Type B pancreatic cell (in vitro differentiated cells): ENCODE results near the gene GRB14. TPM values are rescaled to one million over a fixed set of nuclear protein-coding genes. Genes with fewer than 3 reads are reported as not detected.

Source experiments
- DNase-seq: peaks from one replicate; pipeline ENCODE4 v3.0.0; 2021; ENCODE audit warnings: mixed read lengths; ENCODE audit not compliant: unreplicated experiment; ENCODE audit errors: extremely low spot score
- H3K27ac Mint-ChIP-seq: 2 replicates; pipeline ENCODE4 v1.8.0; 2021; ENCODE audit warnings: mild to moderate bottlenecking, mixed read lengths
- H3K27me3 Mint-ChIP-seq: 2 replicates; pipeline ENCODE4 v1.8.0; 2021; ENCODE audit warnings: mixed read lengths
- H3K36me3 Mint-ChIP-seq: 2 replicates; pipeline ENCODE4 v1.8.0; 2021; ENCODE audit warnings: mixed read lengths
- H3K4me1 Mint-ChIP-seq: one replicate; pipeline ENCODE4 v1.8.0; 2021; ENCODE audit warnings: mixed read lengths; ENCODE audit not compliant: unreplicated experiment
- H3K4me3 Mint-ChIP-seq: 2 replicates; pipeline ENCODE4 v1.8.0; 2021; ENCODE audit warnings: mild to moderate bottlenecking, mixed read lengths
- H3K9me3 Mint-ChIP-seq: 2 replicates; pipeline ENCODE4 v1.8.0; 2021; ENCODE audit warnings: mixed read lengths
- total RNA-seq: library from RNA; stranded (reverse); gene quantifications from 2 replicates; pipeline ENCODE4 v1.2.1, GENCODE V29; 2021; ENCODE audit warnings: low replicate concordance
- TF ChIP-seq, protein P1 (sequence below): fragments of 200-600 bp; sonication (generic); conservative IDR thresholded peaks from 2 replicates; pipeline ENCODE4 v1.5.0; 2021; ENCODE audit warnings: antibody characterized with exemption, mild to moderate bottlenecking

The GRB14 gene
- total RNA-seq, 1 donor from 2014 or later: 11.6 TPM

- Mint-ChIP-seq H3K4me3 (no peak overlapping the region), H3K36me3 (no peaks in the 10 kb centered on the region)
- DNase-seq: no peak
Measured at GRCh38 chr2:164662066-164662465, 40.8 kb upstream of the GRB14 start.

DNA sequence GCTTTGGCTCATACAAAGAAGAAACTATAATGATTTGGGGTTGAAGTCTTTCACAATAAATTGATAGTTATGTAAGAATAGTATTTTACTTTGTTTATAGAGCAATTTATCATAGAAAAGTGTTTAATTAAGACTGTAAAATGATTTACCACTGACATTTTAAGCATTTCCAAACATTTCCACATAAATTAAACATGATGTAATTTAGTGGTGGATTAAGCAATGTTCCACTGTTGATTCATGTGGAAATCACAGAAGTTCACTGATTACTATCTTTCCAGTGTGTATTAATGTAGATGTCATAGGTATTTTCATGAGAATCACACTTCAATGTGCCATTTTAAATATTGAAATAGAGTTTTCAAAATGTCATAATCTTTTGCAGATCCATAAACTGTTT is 40.1 kb upstream of the GRB14 start:
- no peaks in the 10 kb centered on the region for H3K9me3 Mint-ChIP-seq
- no peak overlapping the region for H3K27ac Mint-ChIP-seq
- DNase-seq: no peak

More at GRCh38 chr2:164662066-164662465, 40.8 kb upstream of the GRB14 start:
- Mint-ChIP-seq H3K9me3 (peaks cover 4% of the 10 kb centered on the region), H3K4me1 (no peaks in the 10 kb centered on the region), H3K27ac (no peak overlapping the region), H3K27me3 (no peaks in the 10 kb centered on the region)
- TF ChIP-seq, protein P1, sequence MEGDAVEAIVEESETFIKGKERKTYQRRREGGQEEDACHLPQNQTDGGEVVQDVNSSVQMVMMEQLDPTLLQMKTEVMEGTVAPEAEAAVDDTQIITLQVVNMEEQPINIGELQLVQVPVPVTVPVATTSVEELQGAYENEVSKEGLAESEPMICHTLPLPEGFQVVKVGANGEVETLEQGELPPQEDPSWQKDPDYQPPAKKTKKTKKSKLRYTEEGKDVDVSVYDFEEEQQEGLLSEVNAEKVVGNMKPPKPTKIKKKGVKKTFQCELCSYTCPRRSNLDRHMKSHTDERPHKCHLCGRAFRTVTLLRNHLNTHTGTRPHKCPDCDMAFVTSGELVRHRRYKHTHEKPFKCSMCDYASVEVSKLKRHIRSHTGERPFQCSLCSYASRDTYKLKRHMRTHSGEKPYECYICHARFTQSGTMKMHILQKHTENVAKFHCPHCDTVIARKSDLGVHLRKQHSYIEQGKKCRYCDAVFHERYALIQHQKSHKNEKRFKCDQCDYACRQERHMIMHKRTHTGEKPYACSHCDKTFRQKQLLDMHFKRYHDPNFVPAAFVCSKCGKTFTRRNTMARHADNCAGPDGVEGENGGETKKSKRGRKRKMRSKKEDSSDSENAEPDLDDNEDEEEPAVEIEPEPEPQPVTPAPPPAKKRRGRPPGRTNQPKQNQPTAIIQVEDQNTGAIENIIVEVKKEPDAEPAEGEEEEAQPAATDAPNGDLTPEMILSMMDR: no peak

GRCh38 chr2:164657129-164657528 is 35.8 kb upstream of the GRB14 start:
- no peak for DNase-seq
- TF ChIP-seq, protein P1: no peak
- no peaks in the 10 kb centered on the region for H3K27me3 Mint-ChIP-seq
- peaks cover 5% of the 10 kb centered on the region for H3K36me3 Mint-ChIP-seq
- H3K4me3 Mint-ChIP-seq: no peak overlapping the region
- H3K4me1 Mint-ChIP-seq: no peaks in the 10 kb centered on the region
- H3K27ac Mint-ChIP-seq: no peak overlapping the region
- no peaks in the 10 kb centered on the region for H3K9me3 Mint-ChIP-seq

More for the DNA sequence above, 40.1 kb upstream of the GRB14 start:
- Mint-ChIP-seq H3K4me1 (no peaks in the 10 kb centered on the region), H3K27me3 (no peaks in the 10 kb centered on the region), H3K36me3 (no peaks in the 10 kb centered on the region), H3K4me3 (no peak overlapping the region)
- TF ChIP-seq, protein P1: no peak

DNA sequence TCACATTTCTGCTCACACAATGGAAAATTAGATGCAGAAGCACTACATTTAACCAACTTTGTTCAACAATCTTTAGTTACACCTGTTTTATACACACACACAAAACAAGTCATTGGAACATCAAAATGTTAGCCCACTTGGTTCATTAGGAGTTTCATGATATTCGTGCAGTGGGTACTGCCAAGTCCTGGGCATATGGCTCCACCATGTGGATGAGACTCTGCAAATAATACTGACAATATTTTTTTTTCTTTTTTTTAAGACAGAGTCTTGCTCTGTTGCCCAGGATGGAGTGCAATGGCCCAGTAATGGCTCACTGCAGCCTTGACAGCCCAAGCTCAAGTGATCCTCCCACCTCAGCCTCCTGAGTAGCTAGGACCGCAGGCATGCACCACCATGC is 34.5 kb upstream of the GRB14 start:
- Mint-ChIP-seq H3K9me3 (peaks cover 5% of the 10 kb centered on the region), H3K4me3 (no peak overlapping the region), H3K36me3 (peaks cover 5% of the 10 kb centered on the region), H3K27ac (no peak overlapping the region), H3K27me3 (no peaks in the 10 kb centered on the region), H3K4me1 (no peaks in the 10 kb centered on the region)
- TF ChIP-seq, protein P1: no peak
- no peak for DNase-seq

- DNase-seq: no peak
- Mint-ChIP-seq H3K27ac (no peak overlapping the region), H3K36me3 (peaks cover 5% of the 10 kb centered on the region), H3K9me3 (peaks cover 5% of the 10 kb centered on the region), H3K4me3 (no peak overlapping the region), H3K27me3 (no peaks in the 10 kb centered on the region), H3K4me1 (no peaks in the 10 kb centered on the region)
- TF ChIP-seq, protein P1: no peak
Measured at GRCh38 chr2:164655336-164655735, 34.1 kb upstream of the GRB14 start.

DNA sequence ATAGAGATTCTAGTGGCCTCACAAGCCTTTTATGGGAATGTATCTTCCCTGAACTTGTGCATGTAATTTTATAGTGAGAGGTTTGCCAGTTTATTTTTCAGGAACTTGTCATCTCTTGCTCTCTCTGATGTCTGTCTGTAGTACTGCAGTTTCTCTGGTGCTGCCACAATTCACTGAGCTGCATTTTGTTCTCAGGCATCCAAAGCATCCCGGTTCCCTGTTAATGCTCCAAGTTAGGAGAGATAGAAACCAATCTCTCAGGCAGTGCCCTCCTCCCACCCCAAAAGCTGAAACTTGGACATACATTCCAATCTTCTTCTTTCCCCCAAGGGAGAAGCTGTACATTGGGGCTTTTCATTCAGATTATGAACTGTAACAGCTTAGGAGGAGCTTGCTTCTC is 30.1 kb upstream of the GRB14 start:
- no peaks in the 10 kb centered on the region for H3K4me1 Mint-ChIP-seq
- no peak overlapping the region for H3K4me3 Mint-ChIP-seq
- DNase-seq: no peak
- H3K27ac Mint-ChIP-seq: no peak overlapping the region
- no peaks in the 10 kb centered on the region for H3K27me3 Mint-ChIP-seq
- TF ChIP-seq, protein P1: no peak
- H3K9me3 Mint-ChIP-seq: peaks cover 16% of the 10 kb centered on the region
- peaks cover 5% of the 10 kb centered on the region for H3K36me3 Mint-ChIP-seq
